Nucleus accumbens (tissue), 56 donors: Measurements from ENCODE around the gene RHOT1.
"Not testable (repeated sequence)": the region's sequence is repeated elsewhere in the genome, so short reads cannot be mapped to it uniquely, and the experiment has no call there.

ENCODE experiments used
- DNase-seq, 56 donors: peaks; one replicate each; lab custom pipeline; 2025; lab: John Stamatoyannopoulos, UW

Gene RHOT1

GRCh38 chr17:32215696-32216095 is 73.4 kb downstream of the RHOT1 start:
- no peak for DNase-seq

GRCh38 chr17:32222621-32223020 is 80.3 kb downstream of the RHOT1 start:
- DNase-seq, result no peak

- no peak for DNase-seq
These were observed 81.4 kb downstream of the RHOT1 start for GRCh38 chr17:32223703-32224102.

GRCh38 chr17:32226886-32227285 is 84.6 kb downstream of the RHOT1 start:
- no peak for DNase-seq

GRCh38 chr17:32227910-32228309 is 85.6 kb downstream of the RHOT1 start:
- no peak for DNase-seq

- no peak for DNase-seq
These were observed 93.3 kb downstream of the RHOT1 start for GRCh38 chr17:32235588-32235987.

- no peak for DNase-seq
These were observed 97.2 kb downstream of the RHOT1 start for GRCh38 chr17:32239456-32239855.

GRCh38 chr17:32240750-32241149 is 98.4 kb downstream of the RHOT1 start:
- DNase-seq, result no peak

GRCh38 chr17:32241640-32242039 is 99.3 kb downstream of the RHOT1 start:
- no peak for DNase-seq

GRCh38 chr17:32249475-32249874 is 107.2 kb downstream of the RHOT1 start:
- DNase-seq, result no peak

- DNase-seq, result peak in 48 of 56 donors; percentile 24 to 90 (median 62)
These were observed 110.9 kb downstream of the RHOT1 start for GRCh38 chr17:32253117-32253611.

GRCh38 chr17:32256012-32256700 is 113.9 kb downstream of the RHOT1 start:
- no peak for DNase-seq

- no peak for DNase-seq
These were observed 114.4 kb downstream of the RHOT1 start for GRCh38 chr17:32256701-32257019.

GRCh38 chr17:32258383-32259140 is 116.3 kb downstream of the RHOT1 start:
- peak in 1 of 56 donors; percentile 41 for DNase-seq

- peak in 27 of 56 donors; percentile 13 to 62 (median 37) for DNase-seq
These were observed 117.3 kb downstream of the RHOT1 start for GRCh38 chr17:32259586-32259985.

- DNase-seq, result no peak
These were observed 119.1 kb downstream of the RHOT1 start for GRCh38 chr17:32261417-32261736.

GRCh38 chr17:32261936-32262510 is 119.7 kb downstream of the RHOT1 start:
- no peak for DNase-seq

- not testable (repeated sequence) for DNase-seq
These were observed 121.2 kb downstream of the RHOT1 start for GRCh38 chr17:32263515-32263914.

- no peak for DNase-seq
These were observed 122.0 kb downstream of the RHOT1 start for GRCh38 chr17:32264140-32264799.

GRCh38 chr17:32264823-32265191 is 122.5 kb downstream of the RHOT1 start:
- DNase-seq, result no peak

GRCh38 chr17:32265192-32265923 is 123.1 kb downstream of the RHOT1 start, which contains the start of gene RHBDL3:
Gene RHBDL3, plus strand, starts transcription at chr17:32265832. Its CDS starts 358 bp downstream, at chr17:32266190.
- peak in 12 of 56 donors; percentile 13 to 70 (median 28) for DNase-seq
